Measurements from ENCODE around the gene USP34.

USP34 gene

GRCh38 chr2:61221819-61222218 lies 249.1 kb downstream of the USP34 start:
- H3K9me3 ChIP-seq (ENCODE audit: insufficient read depth, low read length): no peaks in the 10 kb centered on the region
- no peak overlapping the region for H3K9ac ChIP-seq (ENCODE audit: insufficient read length, low read depth)
- H3K27me3 ChIP-seq (ENCODE audit: insufficient read depth, insufficient read length): no peaks in the 10 kb centered on the region
- peaks cover 35% of the 10 kb centered on the region for H3K36me3 ChIP-seq (ENCODE audit: insufficient read depth, insufficient read length, low read length)
- no peak for DNase-seq (ENCODE audit: low read depth, low spot score)
- no peak overlapping the region for H3K4me3 ChIP-seq (ENCODE audit: insufficient read length, low read depth)
- H3K4me1 ChIP-seq (ENCODE audit: insufficient read depth, insufficient read length): no peaks in the 10 kb centered on the region
- TF ChIP-seq SUZ12 (IDR thresholded peaks at IDR 0.05; ENCODE audit: extremely low read depth, insufficient read depth, insufficient read length): no peak
- TF ChIP-seq ZNF274 (IDR thresholded peaks at IDR 0.05; ENCODE audit: low read depth, low read length): no peak
- no peak for TF ChIP-seq YY1 (IDR thresholded peaks at IDR 0.05; ENCODE audit: insufficient read depth, insufficient read length)

- H3K4me3 ChIP-seq (ENCODE audit: insufficient read length, low read depth): no peak overlapping the region
- peaks cover 31% of the 10 kb centered on the region for H3K36me3 ChIP-seq (ENCODE audit: insufficient read depth, insufficient read length, low read length)
- H3K27me3 ChIP-seq (ENCODE audit: insufficient read depth, insufficient read length): no peaks in the 10 kb centered on the region
- TF ChIP-seq YY1 (IDR thresholded peaks at IDR 0.05; ENCODE audit: insufficient read depth, insufficient read length): no peak
- no peak for TF ChIP-seq SUZ12 (IDR thresholded peaks at IDR 0.05; ENCODE audit: extremely low read depth, insufficient read depth, insufficient read length)
- no peak for TF ChIP-seq ZNF274 (IDR thresholded peaks at IDR 0.05; ENCODE audit: low read depth, low read length)
- no peaks in the 10 kb centered on the region for H3K4me1 ChIP-seq (ENCODE audit: insufficient read depth, insufficient read length)
- no peaks in the 10 kb centered on the region for H3K9me3 ChIP-seq (ENCODE audit: insufficient read depth, low read length)
- H3K9ac ChIP-seq (ENCODE audit: insufficient read length, low read depth): no peak overlapping the region
- no peak for DNase-seq (ENCODE audit: low read depth, low spot score)
Observed at GRCh38 chr2:61220768-61221167, 250.1 kb downstream of the USP34 start.

- no peak overlapping the region for H3K4me3 ChIP-seq (ENCODE audit: insufficient read length, low read depth)
- H3K4me1 ChIP-seq (ENCODE audit: insufficient read depth, insufficient read length): no peaks in the 10 kb centered on the region
- no peak for TF ChIP-seq SUZ12 (IDR thresholded peaks at IDR 0.05; ENCODE audit: extremely low read depth, insufficient read depth, insufficient read length)
- no peak for TF ChIP-seq YY1 (IDR thresholded peaks at IDR 0.05; ENCODE audit: insufficient read depth, insufficient read length)
- no peak for TF ChIP-seq ZNF274 (IDR thresholded peaks at IDR 0.05; ENCODE audit: low read depth, low read length)
- DNase-seq (ENCODE audit: low read depth, low spot score): no peak
- no peak overlapping the region for H3K9ac ChIP-seq (ENCODE audit: insufficient read length, low read depth)
- peaks cover 38% of the 10 kb centered on the region for H3K36me3 ChIP-seq (ENCODE audit: insufficient read depth, insufficient read length, low read length)
- no peaks in the 10 kb centered on the region for H3K27me3 ChIP-seq (ENCODE audit: insufficient read depth, insufficient read length)
- H3K9me3 ChIP-seq (ENCODE audit: insufficient read depth, low read length): no peaks in the 10 kb centered on the region
Observed at GRCh38 chr2:61218817-61219170, 252.1 kb downstream of the USP34 start.

- no peak for TF ChIP-seq SUZ12 (IDR thresholded peaks at IDR 0.05; ENCODE audit: extremely low read depth, insufficient read depth, insufficient read length)
- H3K9ac ChIP-seq (ENCODE audit: insufficient read length, low read depth): no peak overlapping the region
- DNase-seq (ENCODE audit: low read depth, low spot score): no peak
- no peak overlapping the region for H3K4me3 ChIP-seq (ENCODE audit: insufficient read length, low read depth)
- H3K9me3 ChIP-seq (ENCODE audit: insufficient read depth, low read length): no peaks in the 10 kb centered on the region
- peaks cover 34% of the 10 kb centered on the region for H3K36me3 ChIP-seq (ENCODE audit: insufficient read depth, insufficient read length, low read length)
- no peaks in the 10 kb centered on the region for H3K4me1 ChIP-seq (ENCODE audit: insufficient read depth, insufficient read length)
- no peaks in the 10 kb centered on the region for H3K27me3 ChIP-seq (ENCODE audit: insufficient read depth, insufficient read length)
Observed at GRCh38 chr2:61218076-61218816, 252.6 kb downstream of the USP34 start.

- Histone ChIP-seq H3K9me3 (ENCODE audit: insufficient read depth, low read length) (no peaks in the 10 kb centered on the region), H3K4me3 (ENCODE audit: insufficient read length, low read depth) (no peak overlapping the region), H3K27me3 (ENCODE audit: insufficient read depth, insufficient read length) (no peaks in the 10 kb centered on the region), H3K9ac (ENCODE audit: insufficient read length, low read depth) (no peak overlapping the region), H3K4me1 (ENCODE audit: insufficient read depth, insufficient read length) (no peaks in the 10 kb centered on the region), H3K36me3 (ENCODE audit: insufficient read depth, insufficient read length, low read length) (peaks cover 21% of the 10 kb centered on the region)
- DNase-seq (ENCODE audit: low read depth, low spot score): no peak
- no peak for TF ChIP-seq SUZ12 (IDR thresholded peaks at IDR 0.05; ENCODE audit: extremely low read depth, insufficient read depth, insufficient read length)
- TF ChIP-seq YY1 (IDR thresholded peaks at IDR 0.05; ENCODE audit: insufficient read depth, insufficient read length): no peak
- no peak for TF ChIP-seq ZNF274 (IDR thresholded peaks at IDR 0.05; ENCODE audit: low read depth, low read length)
Observed at GRCh38 chr2:61214171-61214570, 256.7 kb downstream of the USP34 start.

- no peak overlapping the region for H3K9ac ChIP-seq (ENCODE audit: insufficient read length, low read depth)
- H3K4me3 ChIP-seq (ENCODE audit: insufficient read length, low read depth): no peak overlapping the region
- no peaks in the 10 kb centered on the region for H3K9me3 ChIP-seq (ENCODE audit: insufficient read depth, low read length)
- no peaks in the 10 kb centered on the region for H3K4me1 ChIP-seq (ENCODE audit: insufficient read depth, insufficient read length)
- TF ChIP-seq SUZ12 (IDR thresholded peaks at IDR 0.05; ENCODE audit: extremely low read depth, insufficient read depth, insufficient read length): no peak
- TF ChIP-seq YY1 (IDR thresholded peaks at IDR 0.05; ENCODE audit: insufficient read depth, insufficient read length): no peak
- no peak for TF ChIP-seq ZNF274 (IDR thresholded peaks at IDR 0.05; ENCODE audit: low read depth, low read length)
- H3K27me3 ChIP-seq (ENCODE audit: insufficient read depth, insufficient read length): no peaks in the 10 kb centered on the region
- H3K36me3 ChIP-seq (ENCODE audit: insufficient read depth, insufficient read length, low read length): peaks cover 27% of the 10 kb centered on the region
- DNase-seq (ENCODE audit: low read depth, low spot score): no peak
Observed at GRCh38 chr2:61210332-61210981, 260.4 kb downstream of the USP34 start.

GRCh38 chr2:61205132-61205531 lies 265.8 kb downstream of the USP34 start:
- Histone ChIP-seq H3K4me3 (ENCODE audit: insufficient read length, low read depth) (no peak overlapping the region), H3K9me3 (ENCODE audit: insufficient read depth, low read length) (no peaks in the 10 kb centered on the region), H3K27me3 (ENCODE audit: insufficient read depth, insufficient read length) (no peaks in the 10 kb centered on the region), H3K9ac (ENCODE audit: insufficient read length, low read depth) (no peak overlapping the region), H3K4me1 (ENCODE audit: insufficient read depth, insufficient read length) (no peaks in the 10 kb centered on the region), H3K36me3 (ENCODE audit: insufficient read depth, insufficient read length, low read length) (peaks cover 49% of the 10 kb centered on the region)
- no peak for DNase-seq (ENCODE audit: low read depth, low spot score)
- TF ChIP-seq ZNF274 (IDR thresholded peaks at IDR 0.05; ENCODE audit: low read depth, low read length) (no peak), YY1 (IDR thresholded peaks at IDR 0.05; ENCODE audit: insufficient read depth, insufficient read length) (no peak), SUZ12 (IDR thresholded peaks at IDR 0.05; ENCODE audit: extremely low read depth, insufficient read depth, insufficient read length) (no peak)

Measured in NT2/D1 (cell line).